SU-DHL-6 (cell line): ENCODE data around the gene SLC38A8.

ENCODE experiments used
- H2AFZ ChIP-seq: fragments of 200-600 bp; sonication (generic); 2 replicates; pipeline ENCODE4 v1.6.1; 2014; ENCODE audit warnings: low read depth, mild to moderate bottlenecking, moderate library complexity, mixed read lengths, antibody characterized with exemption, low read length; ENCODE audit not compliant: severe bottlenecking
- H3F3A ChIP-seq: fragments of 200-600 bp; shearing (Covaris generic); 2 replicates; pipeline ENCODE4 v1.6.0; 2016; ENCODE audit warnings: antibody characterized with exemption, mild to moderate bottlenecking; ENCODE audit not compliant: insufficient read depth
- H3K27ac ChIP-seq: fragments of 200-600 bp; sonication (generic); 2 replicates; pipeline ENCODE4 v1.5.1; 2016; ENCODE audit warnings: low read depth, mild to moderate bottlenecking, low read length, moderate library complexity, mixed read lengths
- H3K27me3 ChIP-seq: fragments of 200-600 bp; sonication (generic), shearing (Covaris generic); 2 replicates; pipeline ENCODE4 v1.6.0; 2014; ENCODE audit warnings: mild to moderate bottlenecking, low read length
- H3K36me3 ChIP-seq: fragments of 200-600 bp; sonication (generic); 2 replicates; pipeline ENCODE4 v1.6.1; 2014; ENCODE audit warnings: mild to moderate bottlenecking, low read length, mixed read lengths
- H3K4me2 ChIP-seq: fragments of 300-600, 200-600 bp; shearing (Covaris generic), sonication (generic); 2 replicates; pipeline ENCODE4 v1.6.0; 2014; ENCODE audit warnings: low read length, low read depth, mild to moderate bottlenecking; ENCODE audit not compliant: poor library complexity, severe bottlenecking
- H3K4me3 ChIP-seq: fragments of 200-600 bp; sonication (generic); 2 replicates; pipeline ENCODE4 v1.5.1; 2014; ENCODE audit warnings: antibody characterized with exemption, low read length, mild to moderate bottlenecking, mixed read lengths; ENCODE audit not compliant: insufficient read depth, poor library complexity, severe bottlenecking
- H3K79me2 ChIP-seq: fragments of 200-600 bp; sonication (generic); 2 replicates; pipeline ENCODE4 v1.6.1; 2014; ENCODE audit warnings: mild to moderate bottlenecking, low read length, moderate library complexity; ENCODE audit not compliant: insufficient read depth
- H3K9ac ChIP-seq: fragments of 200-600 bp; sonication (generic); 2 replicates; pipeline ENCODE4 v1.7.0; 2014; ENCODE audit warnings: mild to moderate bottlenecking, low read length
- H3K9me2 ChIP-seq: fragments of 200-600 bp; sonication (generic); replicated peaks from 2 replicates; pipeline ENCODE4 v1.6.1; 2014; ENCODE audit warnings: low read length; ENCODE audit not compliant: insufficient read depth
- H3K9me3 ChIP-seq: fragments of 200-600 bp; sonication (generic); 2 replicates; pipeline ENCODE4 v1.6.1; 2014; ENCODE audit warnings: low read length, mixed read lengths; ENCODE audit not compliant: insufficient read depth
- H4K20me1 ChIP-seq: fragments of 200-600 bp; sonication (generic); 2 replicates; pipeline ENCODE4 v1.6.1; 2014; ENCODE audit warnings: low read depth, mild to moderate bottlenecking, antibody characterized with exemption, low read length, moderate library complexity, mixed read lengths
- EZH2phosphoT487 ChIP-seq: fragments of 200-600 bp; sonication (generic), shearing (Covaris generic); conservative IDR thresholded peaks from 2 replicates; pipeline ENCODE4 v1.6.1; 2018; ENCODE audit warnings: mild to moderate bottlenecking, antibody characterized with exemption, low read length, moderate library complexity, mixed read lengths
- TF ChIP-seq, protein P1 (sequence below): fragments of 200-600 bp; sonication (generic); IDR thresholded peaks from one replicate; pipeline ENCODE4 v1.5.1; 2017; ENCODE audit warnings: antibody characterized with exemption, mild to moderate bottlenecking, low read length, moderate library complexity; ENCODE audit not compliant: insufficient read depth, poor library complexity, severe bottlenecking

The SLC38A8 gene

DNA sequence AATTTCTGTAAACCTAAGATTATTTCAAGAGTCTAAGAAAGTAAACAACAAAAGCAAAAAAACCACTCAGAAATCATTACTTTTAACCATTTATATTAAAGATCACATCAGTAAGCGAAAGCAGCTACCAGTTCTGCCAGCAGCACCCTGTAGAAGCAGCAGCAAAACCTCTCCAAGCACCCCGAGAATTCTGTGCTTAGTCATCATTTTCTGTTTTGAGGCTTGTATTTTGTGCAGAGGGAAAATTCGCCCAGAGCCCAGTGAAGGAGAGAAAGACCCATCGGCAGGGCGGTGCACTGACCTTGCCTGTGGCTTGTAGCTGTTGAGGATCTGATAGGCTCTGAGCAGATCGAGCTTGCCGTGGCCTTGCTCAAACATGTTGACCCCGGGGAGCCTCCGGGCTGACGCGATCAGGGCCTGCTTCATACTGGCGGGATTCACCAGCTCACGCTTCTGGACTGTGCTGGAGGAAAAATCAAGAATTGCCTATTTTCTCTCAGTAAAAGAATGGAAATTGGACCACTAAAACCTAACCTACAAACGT, 38.9 kb upstream of the SLC38A8 start:
- H3K4me2 ChIP-seq, result no peak overlapping the region
- H3K27me3 ChIP-seq, result no peaks in the 10 kb centered on the region
- no peak overlapping the region for H3K27ac ChIP-seq
- H4K20me1 ChIP-seq, result no peaks in the 10 kb centered on the region
- H3K79me2 ChIP-seq, result peaks cover 22% of the 10 kb centered on the region
- H2AFZ ChIP-seq, result no peak overlapping the region
- peaks cover 7% of the 10 kb centered on the region; the same call in 1 of the 2 replicates for H3F3A ChIP-seq
- H3K9ac ChIP-seq, result no peak overlapping the region
- peaks cover 10% of the 10 kb centered on the region; the same call in 1 of the 2 replicates for H3K36me3 ChIP-seq
- TF ChIP-seq, protein P1, sequence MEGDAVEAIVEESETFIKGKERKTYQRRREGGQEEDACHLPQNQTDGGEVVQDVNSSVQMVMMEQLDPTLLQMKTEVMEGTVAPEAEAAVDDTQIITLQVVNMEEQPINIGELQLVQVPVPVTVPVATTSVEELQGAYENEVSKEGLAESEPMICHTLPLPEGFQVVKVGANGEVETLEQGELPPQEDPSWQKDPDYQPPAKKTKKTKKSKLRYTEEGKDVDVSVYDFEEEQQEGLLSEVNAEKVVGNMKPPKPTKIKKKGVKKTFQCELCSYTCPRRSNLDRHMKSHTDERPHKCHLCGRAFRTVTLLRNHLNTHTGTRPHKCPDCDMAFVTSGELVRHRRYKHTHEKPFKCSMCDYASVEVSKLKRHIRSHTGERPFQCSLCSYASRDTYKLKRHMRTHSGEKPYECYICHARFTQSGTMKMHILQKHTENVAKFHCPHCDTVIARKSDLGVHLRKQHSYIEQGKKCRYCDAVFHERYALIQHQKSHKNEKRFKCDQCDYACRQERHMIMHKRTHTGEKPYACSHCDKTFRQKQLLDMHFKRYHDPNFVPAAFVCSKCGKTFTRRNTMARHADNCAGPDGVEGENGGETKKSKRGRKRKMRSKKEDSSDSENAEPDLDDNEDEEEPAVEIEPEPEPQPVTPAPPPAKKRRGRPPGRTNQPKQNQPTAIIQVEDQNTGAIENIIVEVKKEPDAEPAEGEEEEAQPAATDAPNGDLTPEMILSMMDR, result no peak
- TF ChIP-seq EZH2phosphoT487, result no peak
- no peak overlapping the region for H3K4me3 ChIP-seq
- no peaks in the 10 kb centered on the region for H3K9me2 ChIP-seq
- no peaks in the 10 kb centered on the region for H3K9me3 ChIP-seq

DNA sequence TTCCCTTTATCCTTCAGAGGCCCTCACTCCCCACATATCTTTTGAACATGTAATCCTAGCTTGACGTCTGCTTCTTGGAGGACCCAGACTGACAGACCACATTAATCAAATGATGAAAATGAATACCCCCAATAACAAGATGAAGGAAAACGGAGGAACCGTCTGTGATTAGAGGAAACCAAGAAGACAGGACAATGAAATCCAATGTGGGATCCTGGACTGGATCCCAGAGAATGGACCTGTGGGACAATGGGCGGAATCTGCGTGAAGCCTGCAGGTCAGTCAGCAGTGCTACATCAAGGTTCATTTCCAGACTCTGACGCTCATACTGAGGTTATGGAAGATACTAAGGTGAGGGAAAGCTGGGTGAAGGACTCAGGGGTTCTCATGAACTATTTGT, 38.2 kb upstream of the SLC38A8 start:
- no peaks in the 10 kb centered on the region for H3K9me2 ChIP-seq
- no peaks in the 10 kb centered on the region for H3K27me3 ChIP-seq
- TF ChIP-seq, protein P1, result no peak
- no peak for TF ChIP-seq EZH2phosphoT487
- no peak overlapping the region for H3K4me3 ChIP-seq
- peaks cover 25% of the 10 kb centered on the region for H3K79me2 ChIP-seq
- no peaks in the 10 kb centered on the region for H3K9me3 ChIP-seq
- H3K27ac ChIP-seq, result no peak overlapping the region
- peaks cover 13% of the 10 kb centered on the region; the same call in 1 of the 2 replicates for H3K36me3 ChIP-seq
- no peak overlapping the region for H3K9ac ChIP-seq
- H3F3A ChIP-seq, result peaks cover 4% of the 10 kb centered on the region; the same call in 1 of the 2 replicates
- no peak overlapping the region for H2AFZ ChIP-seq
- H4K20me1 ChIP-seq, result 0 out of 2 replicates have a peak, but pooled peaks cover 1% of the 10 kb centered on the region
- H3K4me2 ChIP-seq, result no peak overlapping the region

DNA sequence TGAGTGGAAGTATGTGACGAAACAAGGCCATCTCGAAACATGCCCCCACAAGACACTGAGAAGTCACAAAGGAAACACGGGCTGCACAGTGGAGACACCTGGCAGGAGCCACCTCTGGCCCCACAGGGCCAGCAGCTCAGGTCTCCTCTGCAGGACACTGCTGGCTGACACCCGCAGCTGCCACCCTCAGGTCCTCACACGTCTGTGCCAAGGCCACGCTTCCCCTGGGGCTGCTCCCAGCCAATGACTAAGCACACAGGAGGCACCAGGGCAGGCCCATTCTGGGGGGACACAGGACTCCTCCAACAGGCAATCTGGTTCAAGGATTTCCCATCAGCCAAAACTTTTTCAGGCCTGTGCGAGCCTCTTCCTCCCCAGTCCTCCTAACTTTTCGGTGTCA, 37.8 kb upstream of the SLC38A8 start:
- Histone ChIP-seq H3K79me2 (peaks cover 25% of the 10 kb centered on the region), H3K27ac (no peak overlapping the region), H3K27me3 (no peaks in the 10 kb centered on the region), H3K36me3 (peaks cover 16% of the 10 kb centered on the region; the same call in 1 of the 2 replicates), H3K9me2 (no peaks in the 10 kb centered on the region), H3K9ac (no peak overlapping the region), H4K20me1 (0 out of 2 replicates have a peak, but pooled peaks cover 3% of the 10 kb centered on the region), H3K9me3 (no peaks in the 10 kb centered on the region), H3K4me3 (no peak overlapping the region), H3F3A (no peaks in the 10 kb centered on the region), H3K4me2 (no peak overlapping the region), H2AFZ (no peak overlapping the region)
- TF ChIP-seq EZH2phosphoT487, result no peak
- TF ChIP-seq, protein P1, result no peak
